Breast epithelium (tissue), 3 donors: ENCODE measurements around the gene GDNF.

Source experiments
- CTCF ChIP-seq, 3 donors: fragments of 450-650 bp; IDR thresholded peaks; one replicate each; pipeline ENCODE4 v1.5.1; 2016 to 2017; ENCODE audit warnings: antibody characterized with exemption in 3 of 3, mild to moderate bottlenecking in 3 of 3, moderate library complexity in 3 of 3
- POLR2A ChIP-seq: fragments of 450-650 bp; IDR thresholded peaks from one replicate; pipeline ENCODE4 v1.6.1; 2016; ENCODE audit warnings: antibody characterized with exemption, mild to moderate bottlenecking, moderate library complexity
- POLR2AphosphoS5 ChIP-seq, 3 donors: sonication (generic); formaldehyde crosslinking; IDR thresholded peaks; one replicate each; pipeline ENCODE4 v1.6.1; 2017; ENCODE audit warnings: antibody characterized with exemption in 3 of 3

- no peak for TF ChIP-seq CTCF (IDR thresholded peaks at IDR 0.05)
- TF ChIP-seq POLR2AphosphoS5 (IDR thresholded peaks at IDR 0.05), result no peak
- TF ChIP-seq POLR2A, result no peak
These were observed 4.4 kb downstream of the GDNF start for GRCh38 chr5:37835380-37835973.
